Smooth muscle cell of the coronary artery (primary cell): ENCODE data around the gene OR4D6. TPM values are rescaled to one million over a fixed set of nuclear protein-coding genes. Genes with fewer than 3 reads are reported as not detected.

Experiments
- total RNA-seq: library from RNA; depleted of rRNA; stranded (reverse); fragments of >200 nt; gene quantifications from 2 replicates; pipeline ENCODE4 v1.2.3, GENCODE V29; 2014; ENCODE audit warnings: low replicate concordance

The OR4D6 gene
- not detected in 2 replicates for total RNA-seq

DNA sequence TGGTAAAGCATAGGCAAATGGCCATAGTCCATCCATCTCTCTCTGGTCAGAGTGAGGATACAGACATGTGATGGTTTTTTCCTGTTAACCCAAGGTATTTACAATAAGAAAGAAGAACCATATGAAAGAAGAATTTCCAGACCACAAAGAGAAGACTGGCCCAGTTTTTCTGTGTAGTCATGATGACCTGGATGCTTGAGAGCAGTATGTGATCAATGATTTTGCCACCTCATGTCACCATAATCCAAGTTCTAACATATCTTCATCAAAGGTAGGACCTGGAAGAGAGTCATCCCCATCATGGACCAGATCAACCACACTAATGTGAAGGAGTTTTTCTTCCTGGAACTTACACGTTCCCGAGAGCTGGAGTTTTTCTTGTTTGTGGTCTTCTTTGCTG, at the start of gene OR4D6:
OR4D6 (plus strand) TSS at position 301 of the 400 bp plus-strand sequence; CDS start at position 301, 0 bp downstream.

DNA sequence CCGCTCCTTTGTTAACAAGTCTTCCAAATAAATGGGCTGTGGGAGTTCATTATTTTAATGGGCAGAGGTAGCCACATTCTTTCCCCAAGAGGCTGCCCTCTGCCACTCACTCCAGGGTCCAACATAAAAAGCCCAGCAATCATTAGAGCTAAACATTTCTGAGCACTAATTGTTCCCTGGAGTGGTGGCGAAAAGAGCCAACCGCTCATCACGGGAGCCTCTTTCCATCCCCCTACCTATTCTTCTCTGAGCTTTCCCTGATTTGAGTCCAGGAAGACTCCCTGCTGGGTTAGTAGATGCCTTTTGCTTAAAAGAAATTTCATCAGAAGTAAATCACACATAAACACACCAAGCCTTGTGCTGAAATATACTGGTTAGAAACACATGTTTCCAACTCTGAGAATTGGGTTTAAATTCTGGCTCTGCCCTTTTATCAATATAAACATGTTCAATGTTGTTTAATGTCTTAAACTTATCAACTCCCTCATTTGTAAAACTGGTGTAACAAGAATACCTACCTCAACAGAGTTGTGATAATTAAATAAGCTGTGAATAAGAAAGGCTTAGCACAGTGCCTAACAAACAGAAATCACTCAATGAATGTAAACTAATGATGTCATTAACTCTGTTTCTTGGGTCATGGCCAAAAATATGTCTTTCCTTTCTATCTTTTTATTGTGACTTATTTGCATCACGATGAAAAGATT, 30.2 kb upstream of the OR4D6 start, which contains the start of gene OR5A2:
OR5A2 (minus strand) TSS at position 53 of the 707 bp plus-strand sequence. CDS start 3,460 bp downstream, outside the sequence.

DNA sequence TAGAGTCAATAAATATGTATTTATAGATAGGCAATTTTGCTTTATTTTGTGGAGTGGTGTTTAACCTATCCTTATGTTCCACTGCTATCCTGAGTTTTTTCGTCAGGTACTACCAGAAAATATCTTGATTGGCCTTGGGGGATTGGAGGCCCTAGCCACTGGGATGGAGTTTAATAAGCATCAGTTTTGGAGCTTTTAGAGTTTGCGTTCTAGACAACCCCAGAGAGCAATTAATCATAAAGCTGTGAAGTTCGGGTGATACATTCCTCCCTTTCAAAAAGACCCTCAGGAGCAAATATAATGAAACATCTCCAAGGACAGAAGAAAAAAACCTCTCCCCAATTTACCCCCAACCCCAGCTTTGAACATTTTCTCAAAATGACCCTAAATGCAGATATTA, 20.6 kb upstream of the OR4D6 start, which contains the start of gene OR5A1:
OR5A1 (plus strand) TSS at position 301 of the 400 bp plus-strand sequence. CDS start 6,700 bp downstream, outside the sequence.

DNA sequence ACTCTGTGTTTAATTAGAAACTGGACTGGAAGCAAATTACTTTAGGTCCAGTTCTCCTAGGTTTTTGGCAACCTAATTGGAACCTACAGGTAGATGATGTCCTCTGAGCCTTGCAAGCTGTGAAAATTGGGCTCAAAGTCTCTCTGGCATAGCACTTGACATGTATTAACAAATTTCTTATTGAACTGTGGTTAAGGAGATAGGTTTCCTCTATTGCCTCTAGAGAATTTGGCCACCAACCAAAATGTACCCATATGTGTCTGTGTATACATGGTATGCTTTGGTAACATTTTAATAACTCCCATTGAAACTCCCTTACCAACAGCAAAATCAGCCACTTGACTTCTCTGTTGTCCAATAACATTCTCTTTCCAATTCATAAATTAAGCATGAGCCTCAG, 16.3 kb downstream of the OR4D6 start, which contains the start of gene OR4D10:
OR4D10 (plus strand) TSS at position 301 of the 400 bp plus-strand sequence. CDS start 4,115 bp downstream, outside the sequence.

DNA sequence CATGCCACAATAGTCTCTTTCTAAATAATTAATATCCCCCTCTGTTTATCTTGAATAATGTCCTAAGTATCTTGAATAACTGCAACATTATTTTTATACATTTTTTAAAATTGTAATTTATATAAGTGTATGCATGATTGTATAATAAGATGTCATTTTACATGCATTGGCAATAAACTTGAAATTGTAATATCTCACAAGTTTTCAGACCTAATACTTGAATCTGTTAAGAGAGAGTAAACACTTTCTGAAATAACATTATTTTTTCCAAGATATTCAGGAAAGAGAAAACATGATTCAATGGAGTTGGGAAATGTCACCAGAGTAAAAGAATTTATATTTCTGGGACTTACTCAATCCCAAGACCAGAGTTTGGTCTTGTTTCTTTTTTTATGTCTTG, 46.5 kb downstream of the OR4D6 start, which contains the start of gene OR4D11:
OR4D11 (plus strand) TSS at position 301 of the 400 bp plus-strand sequence; CDS start at position 301, 0 bp downstream.

Other genes starting within 250 kb of the OR4D6 start
- gene MPEG1, start 244.0 kb upstream of the OR4D6 start, total RNA-seq, result not detected in 2 replicates
- not detected in 2 replicates for gene OR5AN1, start 98.1 kb upstream of the OR4D6 start, total RNA-seq
- not detected in 2 replicates for gene OR5A2, start 30.5 kb upstream of the OR4D6 start, total RNA-seq
- gene OR5A1, start 20.5 kb upstream of the OR4D6 start, total RNA-seq, result not detected in 2 replicates
- not detected in 2 replicates for gene OR4D10, start 16.4 kb downstream of the OR4D6 start, total RNA-seq
- not detected in 2 replicates for gene OR4D11, start 46.6 kb downstream of the OR4D6 start, total RNA-seq
- not detected in 2 replicates for gene OR4D9, start 54.6 kb downstream of the OR4D6 start, total RNA-seq
- 19.4 and 35.2 TPM in 2 replicates for gene OSBP, start 158.8 kb downstream of the OR4D6 start, total RNA-seq
- gene PATL1, start 212.1 kb downstream of the OR4D6 start, total RNA-seq, result 3.3 and 3.9 TPM in 2 replicates